Progenitor cell of endocrine pancreas (in vitro differentiated cells): ENCODE data around the gene KAZN. TPM values are rescaled to one million over a fixed set of nuclear protein-coding genes. Genes with fewer than 3 reads are reported as not detected.

Experiments used
- DNase-seq: peaks from one replicate; pipeline ENCODE4 v3.0.0; 2021; ENCODE audit warnings: low spot score; ENCODE audit not compliant: unreplicated experiment
- H3K27ac Mint-ChIP-seq: 2 replicates; pipeline ENCODE4 v1.8.0; 2021; ENCODE audit warnings: mild to moderate bottlenecking, moderate library complexity, mixed read lengths
- H3K27me3 Mint-ChIP-seq: 2 replicates; pipeline ENCODE4 v1.8.0; 2021; ENCODE audit warnings: mixed read lengths
- H3K36me3 Mint-ChIP-seq: 2 replicates; pipeline ENCODE4 v1.8.0; 2022; ENCODE audit warnings: mixed read lengths; ENCODE audit not compliant: insufficient read depth
- H3K4me1 Mint-ChIP-seq: 2 replicates; pipeline ENCODE4 v1.8.0; 2021; ENCODE audit warnings: low read depth, mixed read lengths
- H3K4me3 Mint-ChIP-seq: 2 replicates; pipeline ENCODE4 v1.8.0; 2021; ENCODE audit warnings: low read depth, mild to moderate bottlenecking, moderate library complexity, mixed read lengths
- H3K9me3 Mint-ChIP-seq: 2 replicates; pipeline ENCODE4 v1.8.0; 2021; ENCODE audit warnings: low read depth, mixed read lengths
- total RNA-seq: library from RNA; stranded (reverse); gene quantifications from 2 replicates; pipeline ENCODE4 v1.2.1, GENCODE V29; 2021
- TF ChIP-seq, protein P1 (sequence below): fragments of 200-600 bp; sonication (generic); IDR thresholded peaks from one replicate; pipeline ENCODE4 v1.5.0; 2021; ENCODE audit warnings: antibody characterized with exemption, mild to moderate bottlenecking; ENCODE audit not compliant: unreplicated experiment

Gene KAZN
- total RNA-seq, 1 donor from 2014 or later: 12.9 TPM

DNA sequence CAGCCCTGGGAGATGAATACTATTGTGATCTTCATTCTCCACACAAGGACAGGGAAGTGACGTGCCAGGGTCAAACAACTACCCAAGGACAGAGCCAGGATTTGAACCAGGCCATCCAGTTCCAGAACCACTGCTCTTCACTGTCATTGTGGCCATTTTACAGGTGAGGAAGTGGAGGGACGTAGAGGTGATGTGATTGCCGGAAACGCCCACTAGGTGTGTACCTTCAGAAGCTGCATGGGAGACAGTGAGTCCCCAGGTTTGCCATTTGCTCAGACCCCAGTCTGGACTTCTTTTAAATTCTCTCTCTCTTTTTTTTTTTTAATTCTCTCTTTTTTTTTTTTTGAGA lies 347.5 kb downstream of the KAZN start:
- H3K9me3 Mint-ChIP-seq: no peaks in the 10 kb centered on the region
- no peak overlapping the region for H3K27ac Mint-ChIP-seq

DNA sequence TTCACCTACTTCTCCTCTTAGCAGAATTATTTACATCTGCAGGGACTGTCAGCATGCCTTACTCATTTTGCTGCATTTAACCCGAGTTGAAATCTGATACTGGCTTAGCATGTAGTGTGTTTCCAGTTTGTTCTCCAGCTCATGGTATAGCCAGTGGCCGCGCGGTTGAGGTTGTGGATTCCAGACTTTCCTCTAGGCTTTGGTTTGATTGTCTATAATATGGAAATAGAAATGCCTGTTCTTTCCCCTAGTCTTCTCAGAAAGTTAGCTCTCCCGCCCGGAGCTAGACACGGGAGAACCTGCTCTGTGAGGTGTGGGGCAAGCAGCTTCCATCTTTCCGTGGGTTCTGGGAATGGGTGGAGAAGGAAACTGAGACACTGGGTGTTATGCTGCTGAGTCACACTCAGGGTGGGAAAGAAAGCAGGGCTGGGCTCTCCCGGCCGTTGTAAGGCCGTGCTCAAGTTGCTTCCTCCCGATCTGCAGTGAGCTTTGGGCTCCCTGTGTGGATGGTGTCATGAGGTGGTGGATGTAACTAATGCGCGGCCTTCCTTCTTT lies 348.3 kb downstream of the KAZN start:
- Mint-ChIP-seq H3K36me3 (no peaks in the 10 kb centered on the region), H3K27me3 (no peaks in the 10 kb centered on the region), H3K4me3 (no peak overlapping the region), H3K27ac (no peak overlapping the region), H3K9me3 (no peaks in the 10 kb centered on the region), H3K4me1 (peaks cover 12% of the 10 kb centered on the region)
- DNase-seq: no peak
- TF ChIP-seq, protein P1, sequence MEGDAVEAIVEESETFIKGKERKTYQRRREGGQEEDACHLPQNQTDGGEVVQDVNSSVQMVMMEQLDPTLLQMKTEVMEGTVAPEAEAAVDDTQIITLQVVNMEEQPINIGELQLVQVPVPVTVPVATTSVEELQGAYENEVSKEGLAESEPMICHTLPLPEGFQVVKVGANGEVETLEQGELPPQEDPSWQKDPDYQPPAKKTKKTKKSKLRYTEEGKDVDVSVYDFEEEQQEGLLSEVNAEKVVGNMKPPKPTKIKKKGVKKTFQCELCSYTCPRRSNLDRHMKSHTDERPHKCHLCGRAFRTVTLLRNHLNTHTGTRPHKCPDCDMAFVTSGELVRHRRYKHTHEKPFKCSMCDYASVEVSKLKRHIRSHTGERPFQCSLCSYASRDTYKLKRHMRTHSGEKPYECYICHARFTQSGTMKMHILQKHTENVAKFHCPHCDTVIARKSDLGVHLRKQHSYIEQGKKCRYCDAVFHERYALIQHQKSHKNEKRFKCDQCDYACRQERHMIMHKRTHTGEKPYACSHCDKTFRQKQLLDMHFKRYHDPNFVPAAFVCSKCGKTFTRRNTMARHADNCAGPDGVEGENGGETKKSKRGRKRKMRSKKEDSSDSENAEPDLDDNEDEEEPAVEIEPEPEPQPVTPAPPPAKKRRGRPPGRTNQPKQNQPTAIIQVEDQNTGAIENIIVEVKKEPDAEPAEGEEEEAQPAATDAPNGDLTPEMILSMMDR: no peak

More for the DNA sequence above, 347.5 kb downstream of the KAZN start:
- TF ChIP-seq, protein P1: no peak
- Mint-ChIP-seq H3K27me3 (no peaks in the 10 kb centered on the region), H3K36me3 (no peaks in the 10 kb centered on the region), H3K4me3 (no peak overlapping the region), H3K4me1 (peaks cover 12% of the 10 kb centered on the region)
- no peak for DNase-seq

DNA sequence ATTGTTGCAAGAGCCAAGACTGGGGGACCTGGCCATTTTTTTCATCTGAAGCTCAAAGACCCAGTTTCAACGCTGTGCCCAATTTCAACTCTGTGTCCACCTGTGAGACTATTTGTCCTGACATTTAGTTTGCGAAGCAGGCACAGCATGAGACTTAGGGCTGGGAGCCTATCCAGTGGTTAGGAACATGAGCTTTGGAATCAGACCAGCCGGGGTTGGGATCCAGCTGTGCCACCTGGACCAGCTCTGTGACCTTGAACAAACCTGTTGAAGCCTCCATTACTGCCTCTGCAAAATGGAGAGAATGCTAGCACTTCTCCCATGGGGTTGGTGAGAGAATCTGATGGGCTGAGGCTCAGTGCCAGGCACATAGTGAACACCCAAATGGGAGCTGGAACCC lies 348.9 kb downstream of the KAZN start:
- TF ChIP-seq, protein P1: no peak
- Mint-ChIP-seq H3K4me3 (no peak overlapping the region), H3K27me3 (no peaks in the 10 kb centered on the region), H3K36me3 (no peaks in the 10 kb centered on the region), H3K4me1 (peaks cover 12% of the 10 kb centered on the region), H3K9me3 (no peaks in the 10 kb centered on the region), H3K27ac (no peak overlapping the region)
- DNase-seq: no peak

DNA sequence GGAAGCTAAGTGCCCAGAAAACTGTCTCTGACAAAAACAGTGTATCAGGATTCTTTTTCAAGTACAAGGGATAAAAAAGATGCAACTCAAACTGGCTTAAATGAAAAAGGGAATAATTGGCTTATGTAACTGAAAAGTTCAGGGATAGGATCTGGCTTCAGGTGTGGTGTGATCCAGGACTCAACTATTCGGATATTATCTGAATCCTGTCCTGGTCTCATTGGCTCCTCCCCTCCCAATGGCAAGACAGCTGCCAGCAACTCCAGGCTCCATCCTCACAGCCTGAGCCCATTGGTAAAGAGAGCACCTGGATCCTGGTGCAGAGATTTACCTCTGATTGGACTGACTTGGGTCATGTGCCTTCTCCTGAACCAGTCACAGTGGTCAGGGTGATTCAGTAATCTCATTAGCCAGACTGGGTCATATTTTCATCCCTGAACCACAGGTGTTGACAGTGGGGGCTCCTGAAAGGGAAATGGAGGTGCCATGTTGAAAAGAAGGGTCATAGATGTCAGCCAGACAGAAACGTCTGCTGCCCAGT lies 349.7 kb downstream of the KAZN start:
- peaks cover 6% of the 10 kb centered on the region for H3K4me1 Mint-ChIP-seq

DNA sequence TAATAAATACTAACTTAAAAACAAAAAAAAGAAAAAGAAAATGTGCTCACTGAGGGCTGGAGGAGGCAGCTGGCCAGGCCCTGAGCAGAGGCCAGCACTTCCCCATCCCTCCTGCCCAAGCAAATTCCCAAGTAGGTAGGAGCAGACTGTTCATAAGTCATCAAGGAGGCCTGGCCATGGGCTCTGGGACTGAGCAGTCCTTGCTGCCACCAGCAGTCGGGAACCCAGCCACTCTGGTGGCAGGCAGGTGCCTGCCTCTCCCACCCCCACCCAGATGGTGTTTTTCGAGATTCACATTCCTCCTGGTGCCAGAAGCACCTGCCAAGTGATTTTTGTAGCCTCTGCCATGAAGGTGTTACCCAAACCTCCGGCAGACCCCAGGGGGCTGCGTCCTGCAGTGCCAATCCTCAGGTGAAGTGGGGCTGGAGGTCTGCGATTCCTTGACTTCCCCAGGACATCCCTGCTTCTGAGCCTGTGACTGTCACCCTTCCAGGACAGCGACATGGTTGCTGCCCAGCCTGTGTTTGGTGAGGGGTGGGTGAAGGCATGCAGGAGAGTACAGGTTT lies 350.9 kb downstream of the KAZN start:
- H3K27me3 Mint-ChIP-seq: no peaks in the 10 kb centered on the region
- H3K9me3 Mint-ChIP-seq: no peaks in the 10 kb centered on the region
- DNase-seq: no peak
- H3K27ac Mint-ChIP-seq: no peak overlapping the region
- H3K4me3 Mint-ChIP-seq: no peak overlapping the region
- TF ChIP-seq, protein P1: no peak
- H3K4me1 Mint-ChIP-seq: peaks cover under 1% of the 10 kb centered on the region
- H3K36me3 Mint-ChIP-seq: no peaks in the 10 kb centered on the region

More for the DNA sequence above, 349.7 kb downstream of the KAZN start:
- TF ChIP-seq, protein P1: no peak
- peak overlapping the region; percentile 56 for H3K27ac Mint-ChIP-seq
- no peaks in the 10 kb centered on the region for H3K27me3 Mint-ChIP-seq
- DNase-seq: no peak
- no peak overlapping the region for H3K4me3 Mint-ChIP-seq
- H3K36me3 Mint-ChIP-seq: no peaks in the 10 kb centered on the region
- no peaks in the 10 kb centered on the region for H3K9me3 Mint-ChIP-seq
